Neural progenitor cell (in vitro differentiated cells): ENCODE results near the gene NDUFA1. TPM values are rescaled to one million over a fixed set of nuclear protein-coding genes. Genes with fewer than 3 reads are reported as not detected.

Source experiments
- DNase-seq: peaks from one replicate; pipeline ENCODE4 v3.0.0-alpha.2; 2016; ENCODE audit warnings: low spot score
- H2AFZ ChIP-seq: fragments of 200-600 bp; sonication (generic); replicated peaks from 2 replicates; pipeline ENCODE4 v1.6.1; 2016; ENCODE audit warnings: antibody characterized with exemption
- H3F3A ChIP-seq: fragments of 200-600 bp; sonication (generic); 2 replicates; pipeline ENCODE4 v1.6.1; 2016; ENCODE audit warnings: antibody characterized with exemption, low read depth
- H3K27ac ChIP-seq: fragments of 200-600 bp; sonication (generic); 2 replicates; pipeline ENCODE4 v1.5.1; 2016; ENCODE audit warnings: mild to moderate bottlenecking
- H3K27me3 ChIP-seq: fragments of 200-600 bp; sonication (generic); 2 replicates; pipeline ENCODE4 v1.6.1; 2016; ENCODE audit warnings: mild to moderate bottlenecking, moderate library complexity
- H3K36me3 ChIP-seq: fragments of 200-600 bp; sonication (generic); 2 replicates; pipeline ENCODE4 v1.5.1; 2016
- H3K4me1 ChIP-seq: fragments of 200-600 bp; sonication (generic); 2 replicates; pipeline ENCODE4 v1.6.1; 2016; ENCODE audit warnings: mixed run types
- H3K4me2 ChIP-seq: fragments of 200-600 bp; sonication (generic); 2 replicates; pipeline ENCODE4 v1.6.1; 2016
- H3K4me3 ChIP-seq: fragments of 200-600 bp; sonication (generic); 2 replicates; pipeline ENCODE4 v1.5.1; 2016
- H3K79me2 ChIP-seq: fragments of 200-600 bp; sonication (generic); 2 replicates; pipeline ENCODE4 v1.6.1; 2016; ENCODE audit warnings: low read depth
- H3K9ac ChIP-seq: fragments of 200-600 bp; sonication (generic); 2 replicates; pipeline ENCODE4 v1.6.1; 2016
- H3K9me3 ChIP-seq: fragments of 200-600 bp; sonication (generic); 2 replicates; pipeline ENCODE4 v1.5.1; 2016; ENCODE audit warnings: low read depth
- H4K20me1 ChIP-seq: fragments of 200-600 bp; sonication (generic); 2 replicates; pipeline ENCODE4 v1.6.1; 2016; ENCODE audit warnings: low read depth
- H3K27ac Mint-ChIP-seq: 3 replicates; pipeline ENCODE4 v1.8.0; 2021; ENCODE audit warnings: mixed read lengths
- H3K27me3 Mint-ChIP-seq: 2 replicates; pipeline ENCODE4 v1.8.0; 2022; ENCODE audit warnings: low read depth, mild to moderate bottlenecking, inconsistent platforms, moderate library complexity, mixed read lengths; ENCODE audit not compliant: insufficient read depth
- H3K36me3 Mint-ChIP-seq: 3 replicates; pipeline ENCODE4 v1.8.0; 2021; ENCODE audit warnings: mixed read lengths
- H3K4me1 Mint-ChIP-seq: 3 replicates; pipeline ENCODE4 v1.8.0; 2021; ENCODE audit warnings: mixed read lengths
- H3K4me3 Mint-ChIP-seq: 3 replicates; pipeline ENCODE4 v1.8.0; 2021; ENCODE audit warnings: mild to moderate bottlenecking, moderate library complexity, mixed read lengths
- H3K9me3 Mint-ChIP-seq: 3 replicates; pipeline ENCODE4 v1.8.0; 2020; ENCODE audit warnings: mixed read lengths
- EZH2 ChIP-seq: fragments of 200-600 bp; sonication (generic); IDR thresholded peaks from 2 replicates; pipeline ENCODE4 v1.6.1; 2017; ENCODE audit warnings: antibody characterized with exemption, mild to moderate bottlenecking, moderate library complexity
- EZH2phosphoT487 ChIP-seq: fragments of 200-600 bp; sonication (generic); IDR thresholded peaks from 2 replicates; pipeline ENCODE4 v1.6.1; 2017; ENCODE audit warnings: antibody characterized with exemption
- total RNA-seq: library from RNA; depleted of rRNA; stranded (reverse); fragments of >200 nt; gene quantifications from 2 replicates; pipeline ENCODE4 v1.2.3, GENCODE V29; 2015; ENCODE audit warnings: low replicate concordance
- TF ChIP-seq, protein P1 (sequence below): fragments of 200-600 bp; sonication (generic); IDR thresholded peaks from 2 replicates; pipeline ENCODE4 v1.5.1; 2017; ENCODE audit warnings: antibody characterized with exemption, mild to moderate bottlenecking

Gene NDUFA1
- total RNA-seq, 1 donor from 2014 or later, result 57.9 TPM

DNA sequence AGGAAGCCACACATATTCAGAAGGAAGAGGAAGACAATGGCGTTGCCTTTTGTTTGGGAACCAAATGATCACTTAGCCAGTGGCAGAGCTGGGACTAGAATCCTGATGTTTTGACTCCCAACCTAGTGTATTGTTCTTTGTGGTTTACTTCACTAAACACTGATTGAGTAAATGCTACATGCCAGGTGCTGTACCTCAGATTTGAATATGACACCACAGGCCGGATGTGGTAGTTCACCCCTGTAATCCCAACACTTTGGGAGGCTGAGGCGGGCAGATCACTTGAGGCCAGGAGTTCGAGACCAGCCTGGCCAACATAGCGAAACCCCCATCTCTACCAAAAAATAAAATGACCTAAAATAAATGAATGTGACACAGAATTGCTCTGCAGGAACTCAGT lies 8.4 kb downstream of the NDUFA1 start:
- H3K36me3 ChIP-seq, result no peaks in the 10 kb centered on the region
- no peak overlapping the region for H3K9ac ChIP-seq
- H3K4me2 ChIP-seq, result no peak overlapping the region
- H3K27me3 ChIP-seq, result no peaks in the 10 kb centered on the region
- Mint-ChIP-seq H3K27ac (no peak overlapping the region), H3K4me3 (no peak overlapping the region), H3K9me3 (peaks cover 8% of the 10 kb centered on the region), H3K36me3 (peaks cover 2% of the 10 kb centered on the region), H3K4me1 (no peaks in the 10 kb centered on the region), H3K27me3 (no peaks in the 10 kb centered on the region)
- no peak overlapping the region for H3K4me3 ChIP-seq
- no peaks in the 10 kb centered on the region for H3F3A ChIP-seq
- TF ChIP-seq EZH2phosphoT487, result no peak
- TF ChIP-seq, protein P1, sequence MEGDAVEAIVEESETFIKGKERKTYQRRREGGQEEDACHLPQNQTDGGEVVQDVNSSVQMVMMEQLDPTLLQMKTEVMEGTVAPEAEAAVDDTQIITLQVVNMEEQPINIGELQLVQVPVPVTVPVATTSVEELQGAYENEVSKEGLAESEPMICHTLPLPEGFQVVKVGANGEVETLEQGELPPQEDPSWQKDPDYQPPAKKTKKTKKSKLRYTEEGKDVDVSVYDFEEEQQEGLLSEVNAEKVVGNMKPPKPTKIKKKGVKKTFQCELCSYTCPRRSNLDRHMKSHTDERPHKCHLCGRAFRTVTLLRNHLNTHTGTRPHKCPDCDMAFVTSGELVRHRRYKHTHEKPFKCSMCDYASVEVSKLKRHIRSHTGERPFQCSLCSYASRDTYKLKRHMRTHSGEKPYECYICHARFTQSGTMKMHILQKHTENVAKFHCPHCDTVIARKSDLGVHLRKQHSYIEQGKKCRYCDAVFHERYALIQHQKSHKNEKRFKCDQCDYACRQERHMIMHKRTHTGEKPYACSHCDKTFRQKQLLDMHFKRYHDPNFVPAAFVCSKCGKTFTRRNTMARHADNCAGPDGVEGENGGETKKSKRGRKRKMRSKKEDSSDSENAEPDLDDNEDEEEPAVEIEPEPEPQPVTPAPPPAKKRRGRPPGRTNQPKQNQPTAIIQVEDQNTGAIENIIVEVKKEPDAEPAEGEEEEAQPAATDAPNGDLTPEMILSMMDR, result no peak
- no peaks in the 10 kb centered on the region for H3K4me1 ChIP-seq
- no peaks in the 10 kb centered on the region for H3K9me3 ChIP-seq
- no peaks in the 10 kb centered on the region for H4K20me1 ChIP-seq
- no peak for DNase-seq
- H2AFZ ChIP-seq, result no peak overlapping the region
- H3K27ac ChIP-seq, result no peak overlapping the region
- H3K79me2 ChIP-seq, result no peaks in the 10 kb centered on the region

- peak; percentile 52 for DNase-seq
- H3K36me3 Mint-ChIP-seq, result peaks cover 2% of the 10 kb centered on the region
- peaks cover 8% of the 10 kb centered on the region for H3K9me3 Mint-ChIP-seq
- Histone ChIP-seq H3K79me2 (no peaks in the 10 kb centered on the region), H3K27me3 (no peaks in the 10 kb centered on the region), H3K9me3 (no peaks in the 10 kb centered on the region), H3K36me3 (no peaks in the 10 kb centered on the region), H3K4me2 (no peak overlapping the region), H3K9ac (no peak overlapping the region), H3K4me1 (no peaks in the 10 kb centered on the region), H4K20me1 (no peaks in the 10 kb centered on the region), H3F3A (no peaks in the 10 kb centered on the region), H3K4me3 (no peak overlapping the region), H2AFZ (no peak overlapping the region), H3K27ac (no peak overlapping the region)
- H3K27me3 Mint-ChIP-seq, result no peaks in the 10 kb centered on the region
- no peak overlapping the region for H3K4me3 Mint-ChIP-seq
- no peak for TF ChIP-seq EZH2
- TF ChIP-seq, protein P1, result peak; percentile 54
- no peaks in the 10 kb centered on the region for H3K4me1 Mint-ChIP-seq
- H3K27ac Mint-ChIP-seq, result no peak overlapping the region
Measured at GRCh38 chrX:119880552-119881437, 9.2 kb downstream of the NDUFA1 start.

- no peak overlapping the region for H3K4me2 ChIP-seq
Measured at GRCh38 chrX:119885554-119886428, 14.2 kb downstream of the NDUFA1 start.

More at GRCh38 chrX:119885554-119886428, 14.2 kb downstream of the NDUFA1 start:
- Mint-ChIP-seq H3K9me3 (peaks cover 6% of the 10 kb centered on the region), H3K4me3 (no peak overlapping the region), H3K4me1 (no peaks in the 10 kb centered on the region), H3K36me3 (no peaks in the 10 kb centered on the region), H3K27me3 (peaks cover 8% of the 10 kb centered on the region), H3K27ac (no peak overlapping the region)
- H3K9ac ChIP-seq, result no peak overlapping the region
- H3K27me3 ChIP-seq, result no peaks in the 10 kb centered on the region
- H3K27ac ChIP-seq, result no peak overlapping the region
- H3K4me1 ChIP-seq, result no peaks in the 10 kb centered on the region
- no peaks in the 10 kb centered on the region for H3K36me3 ChIP-seq
- no peaks in the 10 kb centered on the region for H3K9me3 ChIP-seq
- H3F3A ChIP-seq, result no peaks in the 10 kb centered on the region
- H3K79me2 ChIP-seq, result no peaks in the 10 kb centered on the region
- no peak for DNase-seq
- H2AFZ ChIP-seq, result no peak overlapping the region
- TF ChIP-seq EZH2 (no peak), EZH2phosphoT487 (no peak)
- TF ChIP-seq, protein P1, result no peak
- no peak overlapping the region for H3K4me3 ChIP-seq
- no peaks in the 10 kb centered on the region for H4K20me1 ChIP-seq
